SKM-1 (cell line): ENCODE measurements around the gene NUDT9.
"Not testable (repeated sequence)": the region's sequence is repeated elsewhere in the genome, so short reads cannot be mapped to it uniquely, and the experiment has no call there.

Source experiments
- DNase-seq: peaks from one replicate; lab custom pipeline; 2025; ENCODE audit not compliant: unreplicated experiment; lab: John Stamatoyannopoulos, UW

Gene NUDT9, protein sequence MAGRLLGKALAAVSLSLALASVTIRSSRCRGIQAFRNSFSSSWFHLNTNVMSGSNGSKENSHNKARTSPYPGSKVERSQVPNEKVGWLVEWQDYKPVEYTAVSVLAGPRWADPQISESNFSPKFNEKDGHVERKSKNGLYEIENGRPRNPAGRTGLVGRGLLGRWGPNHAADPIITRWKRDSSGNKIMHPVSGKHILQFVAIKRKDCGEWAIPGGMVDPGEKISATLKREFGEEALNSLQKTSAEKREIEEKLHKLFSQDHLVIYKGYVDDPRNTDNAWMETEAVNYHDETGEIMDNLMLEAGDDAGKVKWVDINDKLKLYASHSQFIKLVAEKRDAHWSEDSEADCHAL

DNA sequence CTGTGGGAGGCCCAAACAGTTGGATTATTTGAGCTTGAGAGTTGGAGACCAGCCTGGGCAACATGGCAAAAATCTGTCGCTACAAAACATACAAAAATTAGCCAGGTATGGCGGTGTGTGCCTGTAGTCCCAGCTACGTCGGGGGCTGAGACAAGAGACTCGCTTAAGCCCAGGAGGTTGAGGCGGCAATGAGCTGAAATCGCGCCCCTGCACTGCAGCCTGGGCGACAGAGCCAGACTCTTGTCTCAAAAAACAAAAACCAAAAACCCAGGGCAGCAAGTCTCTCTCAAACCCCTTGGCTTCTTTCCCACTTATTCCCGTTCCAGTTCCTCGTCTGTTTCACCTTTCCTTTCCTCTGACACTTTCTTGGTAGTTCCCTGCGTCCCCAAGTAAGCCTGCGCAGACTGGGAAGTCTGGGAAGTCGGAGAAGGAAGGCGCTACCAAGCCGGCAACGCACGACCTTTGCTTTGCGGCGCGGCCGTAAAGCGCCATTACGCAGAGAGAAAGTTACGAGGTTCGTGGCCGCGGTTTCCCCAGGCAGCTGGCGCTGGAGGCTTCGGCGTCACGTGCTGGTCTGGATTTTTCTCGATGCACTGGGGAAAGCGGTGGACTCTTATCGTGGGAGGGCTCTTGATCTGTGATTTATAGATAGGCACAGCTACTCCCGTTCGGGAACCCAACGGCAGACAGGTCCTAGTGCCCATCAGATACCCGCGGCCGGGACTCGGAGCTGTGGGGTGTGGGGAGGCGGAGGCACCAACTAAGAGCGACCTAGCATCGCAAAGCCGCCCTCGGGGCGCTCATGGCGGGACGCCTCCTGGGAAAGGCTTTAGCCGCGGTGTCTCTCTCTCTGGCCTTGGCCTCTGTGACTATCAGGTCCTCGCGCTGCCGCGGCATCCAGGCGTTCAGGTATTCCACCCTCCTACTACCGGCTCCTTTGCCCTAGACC is at the start of gene NUDT9:
TSS of gene NUDT9 (plus strand) at position 470 of the 949 bp plus-strand sequence. CDS start at position 803, 333 bp downstream.
- peak; percentile 64 for DNase-seq

DNA sequence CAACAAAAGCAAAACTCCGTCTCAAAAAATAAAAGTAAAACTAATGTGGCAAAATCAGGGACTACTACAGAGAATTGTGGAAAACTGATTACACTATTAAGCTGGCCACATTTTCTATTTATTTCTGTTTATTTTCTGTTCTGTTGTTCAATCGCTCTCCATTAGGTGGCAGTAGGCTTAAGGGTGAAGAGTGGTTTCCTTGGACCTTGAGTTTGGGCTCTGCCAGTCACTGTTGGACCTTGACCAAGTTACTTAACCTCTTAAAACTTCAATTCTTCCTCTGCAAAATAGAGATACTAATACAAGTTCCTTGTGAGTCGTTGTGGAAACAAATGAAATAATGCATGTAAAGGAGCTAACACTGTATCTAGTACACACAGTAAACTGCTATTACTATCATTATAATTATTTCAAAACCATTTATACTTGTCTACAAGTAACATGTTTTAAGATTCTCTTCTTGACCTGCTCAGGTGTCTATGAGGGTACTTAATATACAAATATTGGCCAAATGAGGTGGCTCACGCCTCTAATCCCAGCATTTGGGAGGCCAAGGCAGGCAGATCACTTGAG is 46.6 kb upstream of the NUDT9 start:
- DNase-seq = peak; percentile 29

DNA sequence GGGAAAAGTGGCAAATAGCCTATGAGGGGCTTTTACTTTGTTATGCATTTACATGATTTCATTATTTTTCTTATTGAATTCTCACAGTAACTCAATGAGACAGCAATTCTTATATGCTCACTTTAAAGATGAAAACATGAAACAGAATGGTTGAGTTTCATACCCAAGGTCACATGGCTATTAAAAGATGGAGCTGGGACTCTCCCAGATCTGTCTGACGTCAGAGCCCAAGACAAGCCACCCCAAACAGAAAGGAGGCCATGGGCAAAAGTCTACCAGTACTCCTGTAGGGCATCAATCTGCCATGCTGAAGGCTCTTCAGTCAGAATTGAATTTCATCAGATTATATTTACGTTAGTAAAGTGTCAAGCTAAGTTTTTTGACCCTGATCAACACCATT is 44.6 kb upstream of the NUDT9 start:
- DNase-seq = no peak

DNA sequence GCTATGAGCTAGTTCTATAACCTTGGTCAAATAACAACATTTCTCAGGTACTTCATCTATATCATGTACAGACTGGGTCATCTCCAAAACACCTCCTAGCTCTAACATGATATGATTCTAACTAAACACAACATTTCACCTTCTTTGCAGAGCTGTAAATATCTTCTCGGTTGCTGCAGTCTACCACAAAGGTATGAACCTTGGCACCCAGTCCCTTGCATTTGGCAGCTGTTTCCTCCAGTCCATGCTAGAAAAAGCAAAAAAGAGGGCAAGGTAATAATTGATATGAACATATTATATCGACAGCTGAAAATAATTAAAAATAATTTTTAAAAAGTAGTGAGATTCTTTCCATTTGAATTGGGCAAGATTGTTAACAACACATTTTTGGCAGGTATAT is 40.3 kb upstream of the NUDT9 start:
- no peak for DNase-seq

DNA sequence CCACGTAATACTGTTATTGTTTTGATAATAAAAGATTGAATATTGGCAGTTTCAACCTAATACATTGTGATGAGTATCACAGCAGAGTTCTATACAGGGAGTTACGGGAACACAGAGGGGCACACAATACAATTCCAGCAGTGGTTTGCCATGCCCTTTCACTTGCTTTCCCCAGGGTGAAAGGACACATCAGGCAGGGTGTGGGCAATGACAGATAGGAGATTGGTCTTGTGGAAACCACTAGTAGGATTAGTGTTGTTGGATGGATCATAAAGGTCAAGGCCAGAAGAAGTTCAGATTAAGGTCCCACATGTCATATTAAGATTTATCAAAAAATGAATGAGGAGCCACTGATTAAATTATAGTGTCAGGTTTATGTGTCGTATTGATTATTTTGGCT is 39.4 kb upstream of the NUDT9 start:
- no peak for DNase-seq

DNA sequence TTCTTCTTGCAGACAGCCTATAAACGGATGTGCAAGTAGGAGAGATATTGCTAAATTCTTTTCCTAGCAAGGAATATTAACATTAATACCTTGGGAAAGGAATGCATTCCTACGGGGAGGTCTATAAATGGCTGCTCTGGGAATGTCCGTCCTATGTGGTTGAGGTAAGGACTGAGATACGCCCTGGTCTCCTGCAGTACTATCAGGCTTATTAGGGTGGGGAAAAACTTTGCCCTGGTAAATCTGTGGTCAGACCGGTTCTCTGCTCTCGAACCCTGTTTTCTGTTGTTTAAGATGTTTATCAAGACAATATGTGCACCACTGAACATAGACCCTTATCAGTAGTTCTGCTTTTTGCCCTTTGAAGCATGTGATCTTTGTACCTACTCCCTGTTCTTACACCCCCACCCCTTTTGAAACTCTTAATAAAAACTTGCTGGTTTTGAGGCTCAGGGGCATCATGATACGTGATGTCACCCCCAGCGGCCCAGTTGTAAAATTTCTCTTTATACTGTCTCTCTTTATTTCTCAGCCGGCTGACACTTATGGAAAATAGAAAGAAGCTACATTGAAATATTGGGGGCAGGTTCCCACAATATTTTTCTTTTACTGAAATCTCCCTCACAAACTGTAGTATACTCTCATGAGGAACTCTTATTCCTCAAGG is 37.8 kb upstream of the NUDT9 start:
- DNase-seq = not testable (repeated sequence)

DNA sequence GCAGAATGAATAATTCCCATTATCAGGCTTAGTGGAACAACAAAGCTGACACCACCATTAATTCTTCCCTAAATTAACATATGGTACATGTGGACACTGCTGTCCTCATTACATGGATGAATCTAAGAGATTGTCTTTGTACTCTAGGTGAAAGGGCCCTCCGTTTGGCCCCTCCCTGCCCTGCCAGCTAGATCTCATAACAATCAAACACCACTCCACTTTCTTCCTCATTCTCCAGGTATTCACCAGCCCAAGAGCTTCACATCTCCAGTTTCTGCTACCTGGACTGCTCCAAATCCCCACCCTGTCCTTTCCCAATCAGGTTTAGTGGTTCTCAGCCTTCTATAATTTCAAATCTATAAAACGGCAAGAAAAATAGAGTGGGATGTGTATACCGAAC is 35.1 kb upstream of the NUDT9 start:
- no peak for DNase-seq

DNA sequence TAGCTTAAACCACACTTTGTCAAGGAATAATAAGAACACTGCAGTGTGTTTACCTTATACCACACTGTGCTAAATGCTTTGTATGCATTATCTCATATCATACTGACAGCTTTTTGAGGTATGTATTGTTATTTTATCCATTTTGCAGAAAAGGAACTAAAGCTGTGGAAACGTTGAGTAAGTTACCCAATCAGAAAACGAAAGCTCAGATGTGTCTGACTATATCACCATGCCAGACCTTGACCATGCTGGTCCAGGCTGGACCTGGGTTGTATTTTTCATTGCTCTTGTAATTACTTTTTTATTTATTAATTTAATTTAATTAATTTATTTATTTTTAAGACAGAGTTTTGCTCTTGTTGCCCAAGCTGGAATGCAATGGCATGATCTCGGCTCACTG is 33.5 kb upstream of the NUDT9 start:
- no peak for DNase-seq

DNA sequence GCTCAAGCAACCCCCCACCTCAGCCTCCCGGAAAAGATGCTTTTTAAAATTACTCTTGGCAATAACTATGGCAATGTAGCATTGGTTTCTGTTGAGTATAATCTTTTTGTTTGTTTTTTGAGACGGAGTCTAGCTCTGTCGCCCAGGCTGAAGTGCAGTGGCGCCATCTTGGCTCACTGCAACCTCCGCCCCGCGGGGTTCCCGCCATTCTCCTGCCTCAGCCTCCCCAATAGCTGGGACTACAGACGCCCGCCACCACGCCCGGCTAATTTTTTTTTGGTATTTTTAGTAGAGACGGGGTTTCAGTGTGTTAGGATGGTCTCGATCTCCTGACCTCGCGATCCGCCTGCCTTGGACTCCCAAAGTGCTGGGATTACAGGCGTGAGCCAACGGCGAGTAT is 32.3 kb upstream of the NUDT9 start:
- DNase-seq = not testable (repeated sequence)

DNA sequence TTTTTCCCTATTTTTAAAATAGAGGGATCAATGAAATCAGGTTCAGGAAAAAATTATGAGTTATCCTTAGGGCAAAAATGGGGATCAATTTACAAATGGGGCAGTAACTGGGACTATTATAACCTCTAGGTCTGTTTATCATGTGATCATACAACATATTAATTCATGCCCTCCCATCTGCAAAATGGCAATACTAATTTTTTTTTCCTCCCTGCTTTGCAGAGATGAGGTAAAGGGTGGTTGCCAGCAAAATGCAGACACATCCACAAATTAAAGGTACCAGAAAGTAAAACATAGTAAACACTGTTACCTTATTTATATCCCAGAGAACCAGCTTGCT is 31.9 kb upstream of the NUDT9 start:
- no peak for DNase-seq

DNA sequence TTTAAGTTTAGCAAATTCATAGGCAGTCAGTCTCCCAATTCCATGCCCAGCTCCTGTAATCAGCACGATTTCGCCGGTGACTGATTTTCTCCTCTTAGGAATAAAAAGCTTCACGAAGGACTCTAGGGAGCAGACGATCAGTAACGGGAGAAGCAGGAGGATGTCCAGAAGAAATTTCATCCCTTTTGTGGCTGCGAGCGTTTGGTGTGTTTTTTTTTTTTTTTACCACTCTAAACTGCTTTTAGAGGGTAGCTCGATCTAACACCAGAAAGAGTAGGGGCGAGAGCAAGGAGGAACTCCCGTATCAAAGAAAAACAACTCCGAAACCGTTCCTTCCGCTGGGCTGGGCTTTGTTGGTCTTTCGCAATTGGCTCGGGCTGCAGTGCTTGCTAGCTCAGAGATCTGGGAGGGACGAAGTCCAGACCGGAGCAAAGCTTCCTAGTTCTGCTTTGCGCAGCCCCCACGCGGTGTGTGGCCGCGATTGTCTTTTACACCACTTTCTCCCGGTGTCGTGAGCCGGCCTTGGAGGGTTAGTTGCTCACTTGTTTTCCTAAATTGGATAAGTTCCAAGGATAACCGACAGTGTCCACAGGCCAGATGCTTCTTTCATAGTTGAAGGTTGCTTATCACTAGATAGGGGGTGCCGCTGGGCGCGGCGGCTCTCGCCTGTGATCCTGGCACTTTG is 31.3 kb upstream of the NUDT9 start, which contains the start of gene HSD17B11:
TSS of gene HSD17B11 (minus strand) at position 298 of the 685 bp plus-strand sequence. CDS start at position 180, 118 bp downstream.
- DNase-seq = peak; percentile 97

DNA sequence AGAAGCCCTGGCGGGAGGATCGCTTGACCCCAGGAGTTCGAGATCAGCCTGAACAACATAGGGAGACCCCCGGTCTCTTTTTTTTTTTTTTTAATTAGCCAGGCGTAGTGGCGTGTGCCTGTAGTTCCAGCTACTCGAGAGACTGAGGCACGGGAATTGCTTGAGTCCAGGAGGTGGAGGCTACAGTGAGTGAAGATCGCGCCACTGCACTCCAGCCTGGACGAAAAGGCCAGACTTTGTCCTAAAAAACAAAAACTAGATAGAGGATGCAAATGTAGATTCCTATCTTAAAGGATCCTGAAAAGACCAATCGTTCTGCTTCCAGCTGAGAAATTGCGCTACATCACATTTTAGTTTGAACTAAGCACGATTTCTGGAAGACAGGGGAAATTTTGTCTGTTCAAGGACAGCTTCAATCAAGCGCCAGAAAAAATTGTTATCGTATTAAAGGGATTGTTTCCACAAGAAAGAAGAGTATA is 30.8 kb upstream of the NUDT9 start:
- no peak for DNase-seq

DNA sequence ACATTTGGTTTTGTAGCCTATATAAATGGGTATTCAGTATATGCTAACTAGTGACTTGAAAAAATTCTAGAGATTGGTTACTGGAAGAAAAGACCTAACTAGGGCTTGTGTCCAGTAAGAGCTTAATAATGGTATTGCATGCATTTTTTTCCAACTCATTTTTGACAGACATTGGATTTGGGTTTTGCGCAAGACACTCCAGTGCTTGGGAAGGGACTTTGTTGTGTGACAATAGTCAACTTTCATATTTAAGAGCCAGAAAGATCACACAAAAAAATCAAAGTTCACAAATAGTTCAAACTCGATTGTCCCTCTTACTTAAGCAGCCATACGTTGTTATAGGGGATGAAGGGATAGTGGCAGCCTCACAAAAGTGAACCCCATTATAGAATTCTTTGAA is 30.2 kb upstream of the NUDT9 start:
- DNase-seq = no peak

DNA sequence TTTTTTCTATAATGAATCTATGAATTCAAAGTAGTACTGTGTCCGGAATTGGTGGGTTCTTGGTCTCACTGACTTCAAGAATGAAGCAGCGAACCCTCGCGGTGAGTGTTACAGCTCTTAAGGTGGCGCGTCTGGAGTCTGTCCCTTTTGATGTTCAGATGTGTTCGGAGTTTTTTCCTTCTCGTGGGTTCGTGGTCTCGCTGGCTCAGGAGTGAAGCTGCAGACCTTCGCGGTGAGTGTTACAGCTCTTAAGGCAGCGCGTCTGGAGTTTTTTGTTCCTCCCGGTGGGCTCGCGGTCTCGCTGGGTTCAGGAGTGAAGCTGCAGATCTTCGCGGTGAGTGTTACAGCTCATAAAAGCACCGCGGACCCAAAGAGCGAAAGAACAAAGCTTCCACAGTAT is 27.3 kb upstream of the NUDT9 start:
- not testable (repeated sequence) for DNase-seq

DNA sequence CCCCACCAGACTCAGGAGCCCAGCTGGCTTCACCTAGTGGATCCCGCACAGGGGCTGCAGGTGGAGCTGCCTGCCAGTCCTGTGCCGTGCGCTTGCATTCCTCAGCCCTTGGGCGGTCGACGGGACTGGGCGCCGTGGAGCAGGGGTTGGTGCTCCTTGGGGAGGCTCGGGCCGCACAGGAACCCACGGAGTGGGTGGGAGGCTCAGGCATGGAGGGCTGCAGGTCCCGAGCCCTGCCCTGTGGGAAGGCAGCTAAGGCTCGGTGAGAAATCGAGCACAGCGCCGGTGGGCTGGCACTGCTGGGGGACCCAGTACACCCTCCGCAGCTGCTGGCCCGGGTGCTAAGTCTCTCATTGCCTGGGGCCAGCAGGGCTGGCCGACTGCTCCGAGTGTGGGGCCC is 26.5 kb upstream of the NUDT9 start:
- not testable (repeated sequence) for DNase-seq

DNA sequence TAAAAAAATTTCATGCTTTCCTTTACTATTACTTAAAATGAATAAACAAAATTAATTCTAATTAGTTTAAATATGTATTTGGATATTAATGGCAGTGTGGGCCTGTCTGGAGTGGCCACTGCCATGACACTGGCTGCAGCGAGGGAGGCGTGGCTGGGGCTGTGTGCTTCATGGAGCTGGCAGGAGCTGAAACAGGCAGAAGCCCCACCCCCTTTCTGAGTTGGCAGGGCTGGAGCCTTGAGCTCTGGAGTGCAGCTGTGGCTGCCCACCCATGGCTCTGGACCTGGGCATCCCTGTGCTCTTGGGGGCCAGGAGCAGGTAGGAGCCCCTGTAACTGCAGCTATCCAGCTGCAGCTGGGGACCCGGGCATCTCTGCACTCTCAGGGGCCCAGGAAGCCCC is 23.2 kb upstream of the NUDT9 start:
- no peak for DNase-seq

DNA sequence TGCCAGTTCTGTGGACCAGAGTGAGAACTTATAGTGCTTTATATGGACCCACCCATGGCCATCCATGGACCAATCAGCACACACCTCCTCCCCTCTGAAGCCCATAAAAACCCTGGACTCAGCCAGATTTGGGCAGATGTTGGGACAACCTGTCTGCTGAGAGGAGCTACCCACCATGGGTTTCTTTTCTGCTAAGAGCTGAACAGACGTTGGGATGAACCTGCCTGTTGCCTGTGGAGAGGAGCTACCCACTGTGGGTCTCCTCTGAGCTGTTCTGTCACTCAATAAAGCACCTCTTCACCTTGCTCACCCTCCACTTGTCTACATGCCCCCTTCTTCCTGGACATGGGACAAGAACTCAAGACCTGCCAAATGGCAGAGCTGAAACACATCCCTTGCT is 22.4 kb upstream of the NUDT9 start:
- no peak for DNase-seq

DNA sequence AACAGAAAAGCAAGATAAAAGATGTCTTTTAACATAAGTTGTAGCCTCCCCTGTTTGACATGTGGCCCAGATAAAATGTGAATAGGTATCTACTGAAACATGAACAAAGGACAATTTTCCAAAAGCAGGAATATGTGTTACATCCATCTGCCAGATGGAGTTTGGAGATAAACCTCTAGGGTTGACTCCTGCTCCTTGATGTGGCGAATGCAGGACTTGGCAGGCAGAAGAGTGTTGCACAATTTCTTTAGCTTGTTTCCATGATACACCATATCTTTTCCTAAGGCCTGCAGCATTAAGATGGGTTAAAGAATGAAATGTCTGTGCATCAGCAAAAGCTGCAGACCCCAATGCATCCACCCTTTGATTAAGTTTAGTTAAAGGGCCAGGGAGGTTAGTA is 18.6 kb upstream of the NUDT9 start:
- DNase-seq = not testable (repeated sequence)

DNA sequence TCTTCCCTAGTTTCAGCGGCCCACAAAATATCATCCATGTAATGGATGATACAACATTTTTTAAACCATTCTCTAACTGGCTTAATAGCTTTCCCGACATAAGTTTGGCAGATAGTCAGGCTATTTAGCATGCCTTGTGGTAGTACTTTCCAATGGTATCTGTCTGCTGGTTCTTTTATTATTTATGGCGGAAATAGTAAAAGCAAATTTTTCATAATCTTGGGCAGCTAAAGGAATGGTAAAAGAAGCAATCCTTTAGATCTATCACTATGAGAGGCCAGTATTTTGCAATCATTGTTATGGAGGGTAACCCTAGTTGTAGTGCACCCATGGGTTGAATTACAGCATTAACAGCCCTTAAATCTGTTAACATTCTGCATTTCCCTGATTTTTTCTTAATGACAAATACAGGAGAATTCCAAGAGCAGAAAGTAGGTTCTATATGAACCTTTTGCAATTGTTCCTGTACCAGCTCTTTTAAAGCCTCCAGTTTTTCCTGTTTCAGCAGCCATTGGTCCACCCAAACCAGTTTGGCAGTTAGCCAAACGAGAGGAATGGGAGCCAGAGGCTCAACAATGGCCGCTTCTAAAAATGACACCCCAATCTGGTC is 17.1 kb upstream of the NUDT9 start:
- no peak for DNase-seq

DNA sequence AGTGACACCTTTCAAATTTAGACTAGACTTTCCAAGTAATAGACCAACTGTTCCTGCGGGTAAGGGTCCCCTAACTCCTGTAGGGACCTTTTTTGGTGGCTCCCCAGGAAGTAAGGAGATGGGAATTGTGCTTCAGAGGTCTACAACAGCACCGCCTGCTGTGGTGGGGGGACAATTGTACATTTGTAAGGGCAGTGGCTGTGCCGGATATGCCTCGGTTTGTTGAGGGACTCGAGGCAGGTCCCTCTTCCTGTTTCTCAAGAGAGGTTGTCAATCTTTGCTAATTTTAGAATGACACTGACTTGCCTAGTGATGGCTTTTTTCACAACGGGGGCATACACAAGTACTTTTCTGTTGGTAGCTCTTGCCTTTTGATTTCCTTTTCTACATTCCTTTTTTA is 15.9 kb upstream of the NUDT9 start:
- peak; percentile 44 for DNase-seq
